Osteoblast (primary cell): ENCODE results near the gene MFRP. TPM values are rescaled to one million over a fixed set of nuclear protein-coding genes. Genes with fewer than 3 reads are reported as not detected.
A peak's percentile ranks its signal among the peaks of the same experiment; 100 is the strongest.

Experiments
- DNase-seq: peaks from one replicate; pipeline ENCODE4 v3.0.0; 2011; ENCODE audit warnings: low spot score, mixed read lengths; ENCODE audit not compliant: insufficient read length; ENCODE audit errors: missing footprints
- H2AFZ ChIP-seq: 2 replicates; pipeline ENCODE4 v1.6.0; 2011; ENCODE audit warnings: mild to moderate bottlenecking, low read length
- H3K27ac ChIP-seq: 2 replicates; pipeline ENCODE4 v1.5.1; 2011; ENCODE audit warnings: mild to moderate bottlenecking, low read depth, low read length, moderate library complexity
- H3K27me3 ChIP-seq: 2 replicates; pipeline ENCODE4 v1.6.0; 2012; ENCODE audit warnings: mild to moderate bottlenecking, control low read depth, inconsistent platforms, low read length, moderate library complexity; ENCODE audit not compliant: insufficient read depth
- H3K36me3 ChIP-seq: 2 replicates; pipeline ENCODE4 v1.5.1; 2011; ENCODE audit warnings: mild to moderate bottlenecking, low read length, control low read depth, moderate library complexity; ENCODE audit not compliant: insufficient read depth
- H3K4me1 ChIP-seq: 2 replicates; pipeline ENCODE4 v1.5.1; 2011; ENCODE audit warnings: mild to moderate bottlenecking, low read length, control low read depth, moderate library complexity; ENCODE audit not compliant: insufficient read depth
- H3K4me2 ChIP-seq: 2 replicates; pipeline ENCODE4 v1.6.0; 2011; ENCODE audit warnings: mild to moderate bottlenecking, low read length; ENCODE audit not compliant: insufficient read depth
- H3K4me3 ChIP-seq: fragments of 200-600 bp; sonication (generic); 3 replicates; pipeline ENCODE4 v1.5.1; 2012; ENCODE audit warnings: mild to moderate bottlenecking, low read length, inconsistent platforms; ENCODE audit not compliant: insufficient read depth
- H3K79me2 ChIP-seq: 2 replicates; pipeline ENCODE4 v1.6.0; 2012; ENCODE audit warnings: mild to moderate bottlenecking, low read length, control low read depth, inconsistent platforms; ENCODE audit not compliant: insufficient read depth
- H3K9me3 ChIP-seq: 2 replicates; pipeline ENCODE4 v1.5.1; 2011; ENCODE audit warnings: low read depth, low read length, control low read depth
- H4K20me1 ChIP-seq: 2 replicates; pipeline ENCODE4 v1.6.0; 2012; ENCODE audit warnings: mild to moderate bottlenecking, low read length, control low read depth; ENCODE audit not compliant: insufficient read depth
- total RNA-seq: library from RNA; depleted of rRNA; stranded (reverse); fragments of >200 nt; gene quantifications from 2 replicates; pipeline ENCODE4 v1.2.3, GENCODE V29; 2012
- TF ChIP-seq, protein P1 (sequence below): IDR thresholded peaks from 2 replicates; pipeline ENCODE4 v1.5.1; 2011; ENCODE audit warnings: mild to moderate bottlenecking, low read depth, low read length, moderate library complexity; ENCODE audit errors: extremely low read depth

The MFRP gene
- total RNA-seq, 1 donor: not detected

DNA sequence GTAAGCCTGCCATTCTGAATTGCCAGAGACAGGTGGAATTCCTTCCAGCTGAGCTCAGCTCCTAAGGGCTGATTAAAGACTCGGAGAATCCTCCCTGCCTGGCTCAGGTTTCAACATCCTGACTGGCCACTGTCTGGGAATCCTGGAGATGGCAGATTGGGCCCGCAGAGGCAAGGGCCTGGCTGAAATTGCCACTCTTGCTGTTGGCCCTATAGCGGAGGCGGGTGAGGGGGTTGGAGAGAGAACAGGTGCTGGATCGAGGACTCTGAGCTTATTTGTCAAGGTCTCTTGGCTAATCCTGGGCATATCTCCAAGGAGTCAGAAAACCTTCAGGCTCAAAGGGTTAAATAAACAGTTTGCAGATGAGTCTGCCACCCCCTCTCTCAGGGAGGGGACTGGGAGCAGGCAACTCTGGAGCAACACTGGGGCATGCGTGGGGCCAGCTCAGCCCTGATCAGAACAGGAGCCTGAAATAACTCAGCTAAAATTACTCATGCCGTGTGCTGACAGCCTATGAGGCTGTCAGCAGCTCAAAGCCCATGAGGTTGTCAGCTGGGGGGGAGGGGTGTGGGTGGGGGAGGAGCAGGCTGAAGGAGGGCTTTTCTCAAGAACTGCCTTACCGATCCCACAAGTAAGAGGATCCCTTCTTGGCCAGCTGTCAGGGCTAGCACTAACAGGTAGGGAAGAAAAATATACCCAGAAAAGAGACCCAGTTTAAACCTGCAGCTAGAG lies 14.7 kb upstream of the MFRP start:
- DNase-seq: peak; percentile 98
- no peaks in the 10 kb centered on the region for H3K79me2 ChIP-seq
- H4K20me1 ChIP-seq: no peaks in the 10 kb centered on the region
- H3K27ac ChIP-seq: peak overlapping the region; percentile 65
- TF ChIP-seq, protein P1, sequence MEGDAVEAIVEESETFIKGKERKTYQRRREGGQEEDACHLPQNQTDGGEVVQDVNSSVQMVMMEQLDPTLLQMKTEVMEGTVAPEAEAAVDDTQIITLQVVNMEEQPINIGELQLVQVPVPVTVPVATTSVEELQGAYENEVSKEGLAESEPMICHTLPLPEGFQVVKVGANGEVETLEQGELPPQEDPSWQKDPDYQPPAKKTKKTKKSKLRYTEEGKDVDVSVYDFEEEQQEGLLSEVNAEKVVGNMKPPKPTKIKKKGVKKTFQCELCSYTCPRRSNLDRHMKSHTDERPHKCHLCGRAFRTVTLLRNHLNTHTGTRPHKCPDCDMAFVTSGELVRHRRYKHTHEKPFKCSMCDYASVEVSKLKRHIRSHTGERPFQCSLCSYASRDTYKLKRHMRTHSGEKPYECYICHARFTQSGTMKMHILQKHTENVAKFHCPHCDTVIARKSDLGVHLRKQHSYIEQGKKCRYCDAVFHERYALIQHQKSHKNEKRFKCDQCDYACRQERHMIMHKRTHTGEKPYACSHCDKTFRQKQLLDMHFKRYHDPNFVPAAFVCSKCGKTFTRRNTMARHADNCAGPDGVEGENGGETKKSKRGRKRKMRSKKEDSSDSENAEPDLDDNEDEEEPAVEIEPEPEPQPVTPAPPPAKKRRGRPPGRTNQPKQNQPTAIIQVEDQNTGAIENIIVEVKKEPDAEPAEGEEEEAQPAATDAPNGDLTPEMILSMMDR: no peak
- H3K4me3 ChIP-seq: peak overlapping the region; percentile 31
- peak overlapping the region; percentile 58 for H3K4me2 ChIP-seq
- H3K9me3 ChIP-seq: no peaks in the 10 kb centered on the region
- no peaks in the 10 kb centered on the region for H3K27me3 ChIP-seq
- peaks cover 38% of the 10 kb centered on the region for H3K4me1 ChIP-seq
- no peak overlapping the region for H2AFZ ChIP-seq
- H3K36me3 ChIP-seq: no peaks in the 10 kb centered on the region

DNA sequence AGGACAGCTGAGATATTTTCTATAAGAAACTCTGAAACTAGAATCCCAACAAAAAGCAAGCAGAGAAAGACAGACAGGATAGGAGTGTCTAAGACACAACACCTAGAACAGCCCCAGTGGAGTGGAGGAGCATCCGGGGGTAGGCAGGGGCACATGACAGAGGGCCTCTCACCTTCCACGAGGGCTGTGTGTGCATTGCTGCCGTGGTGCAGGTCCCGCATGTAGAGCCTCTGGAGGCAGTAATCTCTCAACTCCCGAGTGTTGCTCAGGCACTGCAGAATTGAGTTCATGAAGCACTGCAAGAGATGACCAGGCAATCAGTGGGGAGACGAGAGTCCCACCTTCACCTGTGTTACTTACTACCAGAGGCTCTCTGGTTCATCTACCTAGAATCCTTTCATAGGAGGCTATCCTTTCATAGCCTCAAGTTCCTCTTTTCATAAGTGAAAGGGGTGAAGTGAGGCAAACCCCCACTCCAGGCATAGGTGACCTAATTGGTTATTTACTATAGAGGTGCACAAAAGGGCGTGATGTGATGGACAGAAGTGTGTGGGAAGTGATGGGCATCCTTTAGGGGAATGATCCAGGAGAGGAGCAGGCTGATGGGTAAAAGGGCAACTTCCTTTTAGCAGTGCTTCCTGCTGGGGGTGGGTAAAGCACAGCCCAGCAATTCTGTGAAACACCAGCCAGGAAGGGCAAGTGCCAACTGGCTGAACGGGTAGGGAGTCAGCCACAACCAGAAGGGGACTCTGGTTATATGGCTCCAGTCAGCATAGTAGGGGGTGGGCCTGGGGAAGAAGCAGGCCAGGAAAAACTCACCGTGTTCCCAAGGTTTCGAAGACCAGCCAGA lies 13.1 kb upstream of the MFRP start:
- TF ChIP-seq, protein P1: no peak
- peak; percentile 84 for DNase-seq
- H4K20me1 ChIP-seq: no peaks in the 10 kb centered on the region

DNA sequence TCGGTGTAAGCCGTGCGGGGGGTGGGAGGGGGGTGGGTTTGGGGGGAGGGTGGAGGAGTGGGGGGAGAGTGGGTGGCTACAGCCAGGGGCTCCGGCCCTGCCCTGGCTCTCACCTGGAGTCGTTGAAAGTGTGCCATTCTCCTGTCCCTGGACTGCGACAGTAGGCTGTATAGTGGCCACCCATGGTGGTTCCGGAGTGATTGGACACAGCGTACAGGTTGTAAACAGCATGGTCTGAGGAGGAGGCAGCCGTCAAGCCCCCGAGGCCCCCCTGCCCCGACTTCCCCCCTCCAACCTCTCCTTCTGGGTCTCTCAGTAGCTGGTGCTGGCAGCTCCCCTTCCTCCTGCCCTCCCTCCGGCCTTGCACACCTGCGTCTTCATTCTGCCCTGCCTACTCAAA lies 10.6 kb upstream of the MFRP start:
- no peaks in the 10 kb centered on the region for H4K20me1 ChIP-seq
- TF ChIP-seq, protein P1: no peak
- no peak overlapping the region for H2AFZ ChIP-seq
- DNase-seq: no peak
- H3K27ac ChIP-seq: no peak overlapping the region
- no peaks in the 10 kb centered on the region for H3K9me3 ChIP-seq
- H3K4me1 ChIP-seq: peaks cover 20% of the 10 kb centered on the region
- H3K4me2 ChIP-seq: peak overlapping the region; percentile 99
- H3K27me3 ChIP-seq: peaks cover under 1% of the 10 kb centered on the region
- H3K79me2 ChIP-seq: no peaks in the 10 kb centered on the region
- H3K4me3 ChIP-seq: peak overlapping the region; percentile 82
- no peaks in the 10 kb centered on the region for H3K36me3 ChIP-seq

More for the DNA sequence above, 13.1 kb upstream of the MFRP start:
- H3K27me3 ChIP-seq: no peaks in the 10 kb centered on the region
- peaks cover 29% of the 10 kb centered on the region for H3K4me1 ChIP-seq
- no peaks in the 10 kb centered on the region for H3K79me2 ChIP-seq
- H3K4me2 ChIP-seq: no peak overlapping the region
- no peak overlapping the region for H2AFZ ChIP-seq
- no peak overlapping the region for H3K27ac ChIP-seq
- no peaks in the 10 kb centered on the region for H3K36me3 ChIP-seq
- H3K4me3 ChIP-seq: no peak overlapping the region
- no peaks in the 10 kb centered on the region for H3K9me3 ChIP-seq

DNA sequence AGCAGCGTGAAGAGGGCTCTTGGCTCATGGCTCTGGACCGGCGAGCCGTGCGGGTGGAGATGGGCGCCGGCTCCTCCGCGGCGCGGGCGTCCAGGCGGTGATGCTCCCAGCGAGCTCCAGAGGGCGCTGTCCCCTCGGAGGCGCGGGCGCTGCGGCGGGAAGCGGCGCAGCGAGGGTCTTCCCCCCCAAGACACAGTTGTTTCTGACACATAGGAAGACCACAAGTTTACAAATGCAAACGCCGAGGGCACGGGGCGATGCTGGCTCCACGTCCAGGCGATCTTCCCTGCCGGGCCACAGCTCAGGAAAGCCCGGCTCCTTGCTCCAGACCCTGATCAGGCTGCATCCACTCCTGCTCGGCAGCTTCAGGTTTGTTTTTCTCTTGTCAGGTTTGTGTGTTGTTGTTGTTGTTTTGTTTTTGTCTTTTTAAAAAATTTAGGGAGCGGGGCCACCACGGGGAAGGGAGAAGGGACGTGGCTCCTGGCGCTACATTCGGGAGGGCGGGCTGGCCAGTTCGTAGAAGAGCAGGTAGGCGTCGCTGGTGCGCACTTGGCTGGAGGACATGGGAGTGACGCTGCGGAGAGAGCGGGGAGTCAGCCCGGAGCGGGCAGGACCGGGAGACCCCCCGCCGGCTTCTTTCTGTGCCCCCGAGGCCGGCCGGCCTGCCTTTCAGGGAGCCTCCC lies 10.0 kb upstream of the MFRP start:
- Histone ChIP-seq H3K79me2 (no peaks in the 10 kb centered on the region), H3K4me3 (peak overlapping the region; percentile 82), H3K27me3 (peaks cover 7% of the 10 kb centered on the region), H3K9me3 (no peaks in the 10 kb centered on the region), H3K27ac (peak overlapping the region; percentile 47), H3K36me3 (no peaks in the 10 kb centered on the region), H2AFZ (peak overlapping the region; percentile 96), H4K20me1 (no peaks in the 10 kb centered on the region), H3K4me2 (peak overlapping the region; percentile 99), H3K4me1 (peaks cover 14% of the 10 kb centered on the region)
- peak; percentile 99 for DNase-seq
- TF ChIP-seq, protein P1: peak; percentile 71
